ENCODE data around the gene TBX6.

Gene TBX6

DNA sequence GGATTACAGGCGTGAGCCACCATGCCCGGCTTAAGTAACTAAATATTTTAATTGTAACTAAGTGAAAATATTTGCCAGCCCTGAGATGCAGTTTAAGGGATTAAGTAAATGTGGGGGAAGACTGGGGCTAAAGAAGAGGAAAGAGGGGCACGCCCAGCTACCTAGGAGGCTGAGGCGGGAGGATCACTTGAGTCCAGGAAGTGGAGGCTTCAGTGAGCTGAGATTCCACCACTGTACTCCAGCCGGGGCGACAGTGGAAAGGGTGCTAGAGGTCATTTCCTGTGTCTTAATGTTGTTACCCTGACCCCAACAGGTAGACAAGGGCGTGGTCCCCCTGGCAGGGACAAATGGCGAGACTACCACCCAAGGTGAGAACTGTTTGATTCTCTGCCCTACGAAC lies 23.4 kb downstream of the TBX6 start:
- DNase-seq (ENCODE audit: extremely low spot score, insufficient read length, low read depth): no peak
- FAIRE-seq: no peak

DNA sequence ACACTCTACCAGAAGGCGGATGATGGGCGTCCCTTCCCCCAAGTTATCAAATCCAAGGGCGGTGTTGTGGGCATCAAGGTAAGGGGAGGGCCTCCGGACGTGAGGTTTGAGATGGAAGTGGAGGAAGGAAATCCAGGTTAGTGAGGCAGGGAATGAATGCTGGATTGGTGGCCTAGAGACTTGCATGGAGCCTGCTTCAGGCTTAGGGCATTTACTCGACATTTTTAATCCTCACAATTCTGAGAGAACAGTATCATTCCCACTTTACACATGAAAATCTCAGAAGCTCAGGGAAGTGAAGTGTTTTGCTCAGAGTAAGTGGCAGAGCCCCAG lies 24.2 kb downstream of the TBX6 start:
- DNase-seq (ENCODE audit: extremely low spot score, insufficient read length, low read depth) (no peak), FAIRE-seq (no peak)

- DNase-seq (ENCODE audit: extremely low spot score, insufficient read length, low read depth): no peak
- no peak for FAIRE-seq
Observed at GRCh38 chr16:30066761-30067583, 24.8 kb downstream of the TBX6 start.

- FAIRE-seq (no peak), DNase-seq (ENCODE audit: extremely low spot score, insufficient read length, low read depth) (no peak)
Observed at GRCh38 chr16:30065943-30066760, 25.6 kb downstream of the TBX6 start.

DNA sequence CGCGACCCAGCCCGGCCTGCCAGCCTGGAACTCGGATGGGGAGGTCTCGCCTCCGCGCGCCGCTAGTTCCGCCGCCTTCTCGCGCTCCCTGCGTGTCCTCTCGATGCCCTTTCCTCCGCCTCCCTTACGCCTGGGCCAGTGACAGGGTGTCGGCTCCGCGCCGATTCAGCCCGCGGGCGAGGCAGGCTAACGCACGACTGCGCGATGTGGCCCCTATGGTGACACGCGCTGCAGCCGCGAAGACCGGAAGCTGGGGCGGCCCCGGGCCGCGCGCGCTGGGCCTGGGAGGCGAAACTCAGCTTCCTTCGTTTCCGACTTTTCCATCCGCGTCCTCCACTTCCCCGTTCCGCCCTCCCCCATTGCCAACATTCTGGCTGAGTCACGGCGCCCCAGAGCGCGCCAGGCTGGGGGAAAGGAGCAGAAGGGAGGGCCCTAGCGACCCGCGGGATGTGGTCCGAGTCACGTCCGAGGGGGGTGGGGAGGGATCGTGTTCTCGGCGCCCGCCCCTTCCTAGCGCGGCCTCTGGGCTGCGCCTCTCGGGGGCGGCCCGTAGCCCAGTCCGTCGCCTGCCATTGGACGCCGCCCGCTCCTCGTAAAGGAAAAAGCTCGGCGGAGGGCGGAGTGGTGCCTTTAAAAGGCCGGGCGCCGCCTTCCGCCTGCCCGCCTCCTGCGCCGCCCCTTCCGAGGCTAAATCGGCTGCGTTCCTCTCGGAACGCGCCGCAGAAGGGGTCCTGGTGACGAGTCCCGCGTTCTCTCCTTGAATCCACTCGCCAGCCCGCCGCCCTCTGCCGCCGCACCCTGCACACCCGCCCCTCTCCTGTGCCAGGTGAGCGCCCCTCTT lies 26.4 kb downstream of the TBX6 start, which contains the start of gene ALDOA:
TSS of gene ALDOA (plus strand) at position 659 of the 841 bp plus-strand sequence. CDS start 1,138 bp downstream, outside the sequence.
- FAIRE-seq: peak; percentile 85
- DNase-seq (ENCODE audit: extremely low spot score, insufficient read length, low read depth): peak; percentile 91

DNA sequence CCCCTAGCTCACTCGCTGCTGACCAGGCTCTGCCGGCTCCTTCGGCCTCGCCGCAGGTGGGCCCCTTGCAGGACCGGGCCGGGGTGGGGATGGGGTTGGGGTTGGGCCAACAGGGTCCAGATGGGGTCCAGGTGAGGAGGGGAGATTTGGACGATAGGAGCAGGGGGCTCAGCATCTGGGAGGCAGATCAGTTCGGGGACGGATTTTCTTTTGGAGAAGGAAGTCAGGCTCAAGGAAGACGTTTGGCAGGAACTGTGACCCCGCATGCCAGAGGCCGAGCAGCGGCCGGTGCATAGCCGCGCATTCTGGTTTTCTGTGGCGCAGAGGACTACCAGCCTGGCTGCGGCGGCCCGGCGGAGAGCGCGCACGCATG lies 27.0 kb downstream of the TBX6 start:
- FAIRE-seq: no peak
- DNase-seq (ENCODE audit: extremely low spot score, insufficient read length, low read depth): no peak

- peak; percentile 57 for DNase-seq (ENCODE audit: extremely low spot score, insufficient read length, low read depth)
- FAIRE-seq: peak; percentile 79
Observed at GRCh38 chr16:30063893-30064728, 27.6 kb downstream of the TBX6 start.

GRCh38 chr16:30063278-30063892 lies 28.3 kb downstream of the TBX6 start:
- FAIRE-seq: no peak
- no peak for DNase-seq (ENCODE audit: extremely low spot score, insufficient read length, low read depth)

DNA sequence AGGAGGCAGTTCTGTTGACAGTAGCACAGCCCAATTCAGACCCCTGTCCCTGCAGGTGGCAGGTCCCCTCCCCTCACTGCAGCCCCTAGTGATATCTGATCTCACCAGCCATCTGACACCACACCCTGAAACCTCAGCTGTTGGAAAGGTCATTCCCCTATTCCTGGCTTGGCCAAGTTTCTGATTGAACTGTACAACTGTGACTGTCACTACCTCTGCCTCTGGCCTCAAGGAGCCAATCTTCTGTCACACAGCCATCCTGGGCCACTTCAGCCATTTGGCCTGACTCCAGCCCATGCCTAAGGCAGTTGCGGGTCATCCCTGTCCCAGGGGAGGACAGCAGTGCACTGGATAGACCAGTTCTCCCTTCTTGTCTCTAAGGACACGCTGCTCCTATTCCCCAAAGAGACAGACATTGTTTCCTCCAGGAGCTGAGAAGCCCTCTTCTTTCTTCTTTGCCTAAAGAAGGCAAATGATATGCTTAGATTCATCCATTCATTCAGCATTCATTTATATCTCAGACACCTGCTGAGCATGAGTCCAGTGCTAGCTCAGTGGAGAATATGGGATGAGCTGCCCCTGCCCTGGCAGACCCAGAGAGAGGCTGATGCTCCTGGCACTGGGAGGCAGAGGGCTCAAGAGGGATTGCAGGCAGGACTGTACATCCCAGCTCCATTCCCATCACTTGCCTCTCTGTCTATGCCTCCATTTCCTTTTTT lies 30.7 kb downstream of the TBX6 start:
- FAIRE-seq: no peak
- DNase-seq (ENCODE audit: extremely low spot score, insufficient read length, low read depth): no peak

GRCh38 chr16:30060346-30060745 lies 31.4 kb downstream of the TBX6 start:
- FAIRE-seq (no peak), DNase-seq (ENCODE audit: extremely low spot score, insufficient read length, low read depth) (no peak)

GRCh38 chr16:30054959-30055553 lies 36.7 kb downstream of the TBX6 start:
- FAIRE-seq (no peak), DNase-seq (ENCODE audit: extremely low spot score, insufficient read length, low read depth) (no peak)

GRCh38 chr16:30054451-30054850 lies 37.3 kb downstream of the TBX6 start:
- no peak for FAIRE-seq
- no peak for DNase-seq (ENCODE audit: extremely low spot score, insufficient read length, low read depth)

GRCh38 chr16:30053376-30054015 lies 38.2 kb downstream of the TBX6 start:
- FAIRE-seq (no peak), DNase-seq (ENCODE audit: extremely low spot score, insufficient read length, low read depth) (no peak)

DNA sequence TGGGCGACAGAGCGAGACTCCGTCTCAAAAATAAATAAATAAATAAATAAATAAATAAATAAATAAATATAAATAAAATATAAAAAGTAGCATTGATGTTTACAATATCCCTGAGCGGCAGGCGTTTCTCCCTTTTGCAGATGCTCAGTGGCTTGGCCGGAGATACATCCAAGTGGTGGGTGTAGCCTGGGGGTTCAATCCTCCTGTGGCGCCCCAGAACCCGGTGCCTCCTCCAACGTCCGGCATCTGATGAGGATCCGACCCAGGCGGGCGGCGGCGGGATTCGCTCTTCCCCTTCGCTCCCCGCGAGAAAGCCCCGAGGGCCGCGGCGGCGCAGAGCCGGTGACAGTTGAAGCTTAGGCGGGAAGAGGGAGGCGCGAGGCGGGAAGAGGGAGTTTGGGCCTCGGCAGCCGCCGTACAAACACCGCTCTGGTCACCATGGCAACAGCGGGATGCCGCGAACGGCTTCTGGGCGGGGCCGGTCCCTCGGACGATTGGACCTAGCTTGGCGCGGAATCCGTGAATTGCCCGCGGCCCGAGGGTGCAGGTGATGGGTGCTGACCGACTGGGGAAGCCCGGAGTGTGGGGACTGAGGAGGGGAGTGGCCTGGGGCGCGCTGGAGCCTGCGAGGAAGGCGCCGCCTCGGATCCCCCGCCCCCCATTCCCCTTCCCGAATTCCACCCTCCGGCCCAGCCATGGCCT lies 38.9 kb downstream of the TBX6 start:
- FAIRE-seq (peak; percentile 90), DNase-seq (ENCODE audit: extremely low spot score, insufficient read length, low read depth) (peak; percentile 95)

GRCh38 chr16:30051518-30051917 lies 40.2 kb downstream of the TBX6 start:
- no peak for FAIRE-seq
- DNase-seq (ENCODE audit: extremely low spot score, insufficient read length, low read depth): no peak

- FAIRE-seq: no peak
- DNase-seq (ENCODE audit: extremely low spot score, insufficient read length, low read depth): no peak
Observed at GRCh38 chr16:30049871-30050270, 41.9 kb downstream of the TBX6 start.

- FAIRE-seq (no peak), DNase-seq (ENCODE audit: extremely low spot score, insufficient read length, low read depth) (no peak)
Observed at GRCh38 chr16:30046588-30046987, 45.1 kb downstream of the TBX6 start.
